Spinal cord (tissue), 10 donors: ENCODE data around the gene DYNLT4. TPM values are rescaled to one million over a fixed set of nuclear protein-coding genes. Genes with fewer than 3 reads are reported as not detected.
"Not testable (repeated sequence)": the region's sequence is repeated elsewhere in the genome, so short reads cannot be mapped to it uniquely, and the experiment has no call there.

Experiments
- DNase-seq, 6 donors: peaks; one replicate each; pipeline versions ENCODE4 v3.0.0 to v3.0.0-alpha.2; 2013 to 2015; ENCODE audit warnings: low spot score in 6 of 6, low read depth in 4 of 6
- H3K27ac ChIP-seq: one replicate; pipeline ENCODE4 v1.5.1; 2013; ENCODE audit warnings: low read depth, low read length, control low read depth
- H3K27me3 ChIP-seq: one replicate; pipeline ENCODE4 v1.6.1; 2013; ENCODE audit warnings: low read length; ENCODE audit not compliant: control insufficient read depth, insufficient read depth
- H3K36me3 ChIP-seq: one replicate; pipeline ENCODE4 v1.6.1; 2013; ENCODE audit warnings: low read length; ENCODE audit not compliant: control insufficient read depth, insufficient read depth
- H3K4me1 ChIP-seq: one replicate; pipeline ENCODE4 v1.6.1; 2013; ENCODE audit warnings: low read length; ENCODE audit not compliant: control insufficient read depth, insufficient read depth
- H3K4me3 ChIP-seq: one replicate; pipeline ENCODE4 v1.5.1; 2013; ENCODE audit warnings: low read depth, low read length, control low read depth
- H3K9me3 ChIP-seq: one replicate; pipeline ENCODE4 v1.6.1; 2013; ENCODE audit warnings: low read length; ENCODE audit not compliant: control insufficient read depth, insufficient read depth
- WGBS: methylation state at CpG from one replicate; pipeline ENCODE4 v1.1.5; 2013; ENCODE audit warnings: missing lambda C conversion rate; ENCODE audit not compliant: insufficient coverage; 5-methylcytosine and 5-hydroxymethylcytosine counted together
- polyA plus RNA-seq, 2 donors: library from polyadenylated mRNA; unstranded; fragments of 120-200 nt; gene quantifications; one replicate each; pipeline ENCODE4 v1.2.1, GENCODE V29; 2013; ENCODE audit not compliant: insufficient read length in 2 of 2
- total RNA-seq, 2 donors: library from RNA; depleted of rRNA in 1 of 2; stranded (reverse); fragments of 120-200 nt in 1 of 2; fragments of >200 nt in 1 of 2; gene quantifications; one replicate each; pipeline versions ENCODE4 v1.2.3 to v1.2.4, GENCODE V29; 2013 to 2014
- donor health status: healthy.

The DYNLT4 gene
- total and polyA plus RNA-seq, 4 donors: 0.95 to 4.0 (median 1.5) TPM; not detected in 1

- 86% methylated on average over 3 of the region's 4 CpGs for WGBS
- peak overlapping the region; percentile 99 for H3K27ac ChIP-seq
- not testable (repeated sequence) for H3K27me3 ChIP-seq, H3K9me3 ChIP-seq, DNase-seq, H3K4me3 ChIP-seq
- H3K4me1 ChIP-seq: peaks cover 80% of the 10 kb centered on the region
- peaks cover 20% of the 10 kb centered on the region for H3K36me3 ChIP-seq
Observed at GRCh38 chr1:44810762-44811105, 3.6 kb upstream of the DYNLT4 start.

GRCh38 chr1:44810101-44810761 lies 3.1 kb upstream of the DYNLT4 start:
- Histone ChIP-seq H3K9me3 (no peaks in the 10 kb centered on the region), H3K4me3 (no peak overlapping the region), H3K36me3 (peaks cover 25% of the 10 kb centered on the region), H3K27ac (peak overlapping the region; percentile 99), H3K27me3 (no peaks in the 10 kb centered on the region), H3K4me1 (peaks cover 80% of the 10 kb centered on the region)
- DNase-seq: peak in 2 of 6 donors; percentile 46 to 63
- 32% methylated on average over 7 of the region's 12 CpGs for WGBS

- Histone ChIP-seq H3K27ac (peak overlapping the region; percentile 99), H3K9me3 (no peaks in the 10 kb centered on the region), H3K27me3 (no peaks in the 10 kb centered on the region), H3K4me1 (peaks cover 75% of the 10 kb centered on the region), H3K4me3 (peak overlapping the region; percentile 31), H3K36me3 (peaks cover 35% of the 10 kb centered on the region)
- 49% methylated on average over 4 of the region's 6 CpGs for WGBS
- DNase-seq: no peak
Observed at GRCh38 chr1:44808938-44809917, 2.1 kb upstream of the DYNLT4 start.

- WGBS: 19% methylated on average over 23 of the region's 23 CpGs
- Histone ChIP-seq H3K4me3 (peak within 1 kb of the TSS; percentile 31), H3K27ac (peak within 1 kb of the TSS; percentile 99), H3K9me3 (no peaks in the 10 kb centered on the region), H3K4me1 (peaks cover 72% of the 10 kb centered on the region), H3K27me3 (no peaks in the 10 kb centered on the region), H3K36me3 (peaks cover 42% of the 10 kb centered on the region)
- peak in 2 of 6 donors; percentile 87 to 94 for DNase-seq
Observed at GRCh38 chr1:44808063-44808937, 1.1 kb upstream of the DYNLT4 start, which contains the start of gene BTBD19. Gene BTBD19, plus strand, starts transcription at chr1:44808523. Its CDS starts 298 bp downstream, at chr1:44808821.

GRCh38 chr1:44807364-44808062 lies 362 bp upstream of the DYNLT4 start:
- Histone ChIP-seq H3K27ac (peak overlapping the region; percentile 99), H3K36me3 (peaks cover 49% of the 10 kb centered on the region), H3K4me3 (no peak overlapping the region), H3K9me3 (no peaks in the 10 kb centered on the region), H3K27me3 (no peaks in the 10 kb centered on the region), H3K4me1 (peaks cover 72% of the 10 kb centered on the region)
- 37% methylated on average over 10 of the region's 16 CpGs for WGBS
- DNase-seq: peak in 2 of 6 donors; percentile 61 to 83

GRCh38 chr1:44806025-44806703 lies 987 bp downstream of the DYNLT4 start:
- WGBS: 94% methylated on average over 70 of the region's 70 CpGs
- Histone ChIP-seq H3K4me3 (no peak overlapping the region), H3K36me3 (peaks cover 57% of the 10 kb centered on the region), H3K27ac (peak overlapping the region; percentile 99), H3K9me3 (no peaks in the 10 kb centered on the region), H3K4me1 (peaks cover 75% of the 10 kb centered on the region), H3K27me3 (no peaks in the 10 kb centered on the region)
- no peak for DNase-seq

GRCh38 chr1:44805311-44806024 lies 1.7 kb downstream of the DYNLT4 start:
- Histone ChIP-seq H3K27ac (no peak overlapping the region), H3K27me3 (no peaks in the 10 kb centered on the region), H3K4me3 (no peak overlapping the region), H3K9me3 (no peaks in the 10 kb centered on the region), H3K4me1 (peaks cover 75% of the 10 kb centered on the region), H3K36me3 (peaks cover 61% of the 10 kb centered on the region)
- no peak for DNase-seq
- WGBS: 92% methylated on average over 17 of the region's 20 CpGs
